Left ventricle myocardium inferior (tissue), 1 donor: ENCODE data around the gene DIS3. TPM values are rescaled to one million over a fixed set of nuclear protein-coding genes. Genes with fewer than 3 reads are reported as not detected.
"Not testable (repeated sequence)": the region's sequence is repeated elsewhere in the genome, so short reads cannot be mapped to it uniquely, and the experiment has no call there.

Experiments
- DNase-seq: peaks from one replicate; pipeline ENCODE4 v3.0.0-alpha.2; 2020
- H3K27ac ChIP-seq: fragments of 200-600 bp; replicated peaks from 2 replicates; pipeline ENCODE4 v1.8.0; 2021
- H3K27me3 ChIP-seq: fragments of 200-600 bp; 2 replicates; pipeline ENCODE4 v1.8.0; 2021; ENCODE audit warnings: low read depth
- H3K36me3 ChIP-seq: fragments of 200-600 bp; 2 replicates; pipeline ENCODE4 v1.8.0; 2021
- H3K4me1 ChIP-seq: fragments of 200-600 bp; 2 replicates; pipeline ENCODE4 v1.8.0; 2021
- H3K4me3 ChIP-seq: fragments of 200-600 bp; 2 replicates; pipeline ENCODE4 v1.8.0; 2021; ENCODE audit warnings: mild to moderate bottlenecking, moderate library complexity
- H3K9me3 ChIP-seq: fragments of 200-600 bp; replicated peaks from 2 replicates; pipeline ENCODE4 v1.8.0; 2021
- CTCF ChIP-seq: fragments of 200-600 bp; IDR thresholded peaks from 2 replicates; pipeline ENCODE4 v1.8.0; 2021; ENCODE audit warnings: antibody characterized with exemption, mild to moderate bottlenecking, borderline replicate concordance
- intact Hi-C: fragments of 100-400 bp; cut with micrococcal nuclease; formaldehyde crosslinking; loops from one replicate; pipeline ENCODE4 v1.11.0; 2022
- total RNA-seq: library from RNA; stranded (reverse); fragmentation: NEBNext Ultra II Directional; extraction: Animal tissue kit (Norgen Biotek cat#: 25700); gene quantifications from one replicate; pipeline ENCODE4 v1.2.1, GENCODE V29; 2021
- donor health status: DM: no; HTN: yes; CAD: no; lungs with severe emphysema.

Gene DIS3
- total RNA-seq, 1 donor from 2014 or later, result 13.8 TPM

GRCh38 chr13:72808917-72809500 is 27.3 kb upstream of the DIS3 start:
- Histone ChIP-seq H3K4me3 (no peak overlapping the region), H3K27me3 (no peaks in the 10 kb centered on the region), H3K27ac (no peak overlapping the region), H3K36me3 (peaks cover 23% of the 10 kb centered on the region), H3K9me3 (peaks cover 6% of the 10 kb centered on the region), H3K4me1 (no peaks in the 10 kb centered on the region)
- TF ChIP-seq CTCF, result peak; percentile 68
- DNase-seq, result no peak
- intact Hi-C loops, result no loop called here

GRCh38 chr13:72806514-72806913 is 24.8 kb upstream of the DIS3 start:
- DNase-seq, H3K27me3 ChIP-seq, H3K4me3 ChIP-seq, H3K27ac ChIP-seq, intact Hi-C loops, H3K4me1 ChIP-seq, H3K9me3 ChIP-seq: not testable (repeated sequence)
- peaks cover 24% of the 10 kb centered on the region for H3K36me3 ChIP-seq

GRCh38 chr13:72805676-72806346 is 24.1 kb upstream of the DIS3 start:
- H3K4me3 ChIP-seq, result no peak overlapping the region
- peaks cover 6% of the 10 kb centered on the region for H3K9me3 ChIP-seq
- intact Hi-C loops, result no loop called here
- peaks cover 31% of the 10 kb centered on the region for H3K36me3 ChIP-seq
- DNase-seq, result no peak
- no peaks in the 10 kb centered on the region for H3K4me1 ChIP-seq
- H3K27me3 ChIP-seq, result no peaks in the 10 kb centered on the region
- no peak overlapping the region for H3K27ac ChIP-seq
- TF ChIP-seq CTCF, result no peak

- Histone ChIP-seq H3K36me3 (peaks cover 39% of the 10 kb centered on the region), H3K4me3 (no peak overlapping the region), H3K4me1 (no peaks in the 10 kb centered on the region), H3K27ac (no peak overlapping the region), H3K9me3 (peaks cover 6% of the 10 kb centered on the region), H3K27me3 (no peaks in the 10 kb centered on the region)
- DNase-seq, result no peak
- TF ChIP-seq CTCF, result no peak
- intact Hi-C loops, result no loop called here
Measured at GRCh38 chr13:72804301-72804700, 22.6 kb upstream of the DIS3 start.

GRCh38 chr13:72798817-72799216 is 17.1 kb upstream of the DIS3 start:
- Histone ChIP-seq H3K4me1 (no peaks in the 10 kb centered on the region), H3K27me3 (no peaks in the 10 kb centered on the region), H3K27ac (no peak overlapping the region), H3K36me3 (peaks cover 57% of the 10 kb centered on the region), H3K9me3 (no peaks in the 10 kb centered on the region), H3K4me3 (no peak overlapping the region)
- TF ChIP-seq CTCF, result no peak
- no peak for DNase-seq
- intact Hi-C loops, result no loop called here

GRCh38 chr13:72792640-72793039 is 10.9 kb upstream of the DIS3 start:
- intact Hi-C loops, result no loop called here
- H3K27ac ChIP-seq, result no peak overlapping the region
- DNase-seq, result no peak
- no peaks in the 10 kb centered on the region for H3K9me3 ChIP-seq
- no peaks in the 10 kb centered on the region for H3K27me3 ChIP-seq
- no peak overlapping the region for H3K4me3 ChIP-seq
- H3K36me3 ChIP-seq, result peaks cover 54% of the 10 kb centered on the region
- TF ChIP-seq CTCF, result no peak
- peaks cover 21% of the 10 kb centered on the region for H3K4me1 ChIP-seq
